SK-N-SH treated with all-trans-retinoic acid at 6 μM for 48 hours (cell line): Measurements from ENCODE around the gene SASH1.

Experiments used
- ARNTL ChIP-seq: fragments of 450-650 bp; formaldehyde crosslinking; IDR thresholded peaks from 2 replicates; pipeline ENCODE4 v1.5.0; 2020; ENCODE audit warnings: low read depth, mild to moderate bottlenecking, moderate library complexity, borderline replicate concordance
- OSR1 ChIP-seq: fragments of 250-450 bp; sonication (Bioruptor Pico); IDR thresholded peaks from 2 replicates; pipeline ENCODE4 v1.8.0; 2022; ENCODE audit warnings: moderate library complexity, mild to moderate bottlenecking, inconsistent platforms
- ZFP3 ChIP-seq: fragments of 250-450 bp; sonication (Bioruptor Pico); IDR thresholded peaks from 2 replicates; pipeline ENCODE4 v1.5.0; 2020; ENCODE audit warnings: mild to moderate bottlenecking, moderate library complexity
- ZNF8 ChIP-seq: fragments of 450-650 bp; formaldehyde crosslinking; IDR thresholded peaks from 2 replicates; pipeline ENCODE4 v1.5.0; 2020; ENCODE audit warnings: mild to moderate bottlenecking, moderate library complexity

- no peak for TF ChIP-seq ARNTL
- TF ChIP-seq OSR1, result no peak
- TF ChIP-seq ZNF8, result no peak
- TF ChIP-seq ZFP3, result no peak
Measured at GRCh38 chr6:148508401-148509041, 165.9 kb downstream of the SASH1 start.
